HG02610 (cell line): ENCODE results near the gene SCAMP5.

Experiments used
- ATAC-seq: cut with Tn5 transposase; IDR thresholded peaks from one replicate; pipeline ENCODE4 v1.9.1; 2021; ENCODE audit warnings: mild to moderate bottlenecking, moderate library complexity; ENCODE audit not compliant: unreplicated experiment

SCAMP5 gene

DNA sequence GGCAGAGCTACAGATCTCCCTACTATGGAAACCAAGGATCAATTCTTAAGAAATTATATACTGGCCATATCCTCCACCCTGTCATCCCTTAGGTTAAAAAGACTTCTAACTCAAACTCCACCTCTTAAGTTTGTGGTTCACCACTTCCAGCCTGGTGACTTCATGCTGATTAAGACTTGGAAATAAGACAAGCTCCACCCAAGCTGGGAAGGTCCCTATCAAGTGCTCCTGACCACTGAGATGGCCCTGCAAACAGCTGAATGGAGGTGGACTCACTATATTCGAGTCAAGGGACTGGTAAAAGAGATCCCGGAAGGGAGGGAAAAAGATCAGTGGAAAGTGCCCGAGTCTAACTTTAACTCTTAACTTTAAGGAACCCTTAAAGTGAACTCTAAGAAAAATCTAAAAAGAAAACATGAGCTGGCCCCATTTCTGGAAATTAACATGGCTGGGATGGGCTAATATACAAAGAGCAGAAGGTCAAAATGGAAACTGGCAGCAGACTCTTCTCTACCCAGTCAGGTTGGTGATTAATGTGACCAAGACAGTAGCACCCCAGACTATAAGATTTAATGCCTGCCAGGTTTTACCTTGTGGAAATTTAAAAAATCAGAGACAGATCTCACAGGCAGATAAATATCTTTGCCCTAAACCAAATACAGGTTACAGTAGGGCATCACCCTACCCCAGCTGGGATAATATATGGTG, 71.9 kb downstream of the SCAMP5 start:
- ATAC-seq: peak; percentile 39

DNA sequence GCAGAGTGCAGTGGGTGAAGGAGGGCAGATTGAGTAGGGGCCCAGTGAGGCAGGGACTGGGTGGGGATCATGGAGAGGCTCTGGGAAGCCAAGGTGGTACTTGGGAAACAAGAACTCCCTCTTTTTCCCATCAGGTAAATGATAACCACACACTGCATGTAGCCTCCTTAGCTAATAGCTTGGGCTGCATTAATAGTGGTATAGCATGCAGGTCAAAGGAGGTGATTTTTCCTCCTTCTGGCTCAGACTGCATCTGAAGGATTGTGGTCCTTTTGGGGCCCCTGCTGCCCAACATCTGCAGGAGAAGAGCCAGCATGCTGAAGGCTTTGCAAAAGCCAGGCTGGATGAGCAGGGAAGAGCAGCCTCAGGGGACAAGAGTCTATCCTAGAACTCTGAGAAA, 73.4 kb downstream of the SCAMP5 start:
- no peak for ATAC-seq

DNA sequence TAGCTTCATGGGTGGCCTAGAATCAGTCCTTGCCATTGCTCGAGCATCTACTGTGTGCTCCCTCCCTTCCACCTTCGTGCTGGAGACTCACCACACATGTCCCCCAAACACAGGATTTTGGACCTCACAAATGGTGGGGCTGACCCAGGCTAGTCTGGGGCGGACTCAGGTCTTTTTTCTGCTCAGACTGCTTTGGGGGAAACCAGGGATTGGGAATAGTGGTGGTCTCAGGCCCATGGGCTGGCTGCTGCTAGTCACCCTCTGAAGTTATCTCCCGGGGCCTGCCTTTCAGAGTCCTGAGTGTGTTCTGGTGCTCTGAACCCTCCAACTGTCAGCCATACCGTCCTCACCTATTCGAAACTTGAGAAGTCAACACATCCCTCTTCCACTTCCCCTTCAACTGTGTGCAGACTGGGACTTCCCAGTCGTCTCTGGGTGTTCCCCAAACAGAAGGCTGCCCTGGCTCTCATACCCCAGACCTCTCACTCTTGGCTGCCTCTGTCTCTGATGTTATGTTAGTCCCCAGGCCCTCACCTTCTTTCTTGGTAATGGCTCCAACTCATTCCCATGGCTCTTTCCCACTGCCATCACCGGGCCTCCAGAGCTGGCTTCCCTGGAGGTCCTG, 74.0 kb downstream of the SCAMP5 start:
- peak; percentile 82 for ATAC-seq

GRCh38 chr15:75070674-75071073, 75.3 kb downstream of the SCAMP5 start:
- no peak for ATAC-seq
